Activated naive CD4-positive, alpha-beta T cell treated with Interleukin-2 at 50 U/mL for 16 hours (primary cell): ENCODE data around the gene HBA2.
"Not testable (repeated sequence)": the region's sequence is repeated elsewhere in the genome, so short reads cannot be mapped to it uniquely, and the experiment has no call there.

Source experiments
- DNase-seq: peaks from one replicate; pipeline ENCODE4 v3.0.0-alpha.2; 2020

The HBA2 gene

DNA sequence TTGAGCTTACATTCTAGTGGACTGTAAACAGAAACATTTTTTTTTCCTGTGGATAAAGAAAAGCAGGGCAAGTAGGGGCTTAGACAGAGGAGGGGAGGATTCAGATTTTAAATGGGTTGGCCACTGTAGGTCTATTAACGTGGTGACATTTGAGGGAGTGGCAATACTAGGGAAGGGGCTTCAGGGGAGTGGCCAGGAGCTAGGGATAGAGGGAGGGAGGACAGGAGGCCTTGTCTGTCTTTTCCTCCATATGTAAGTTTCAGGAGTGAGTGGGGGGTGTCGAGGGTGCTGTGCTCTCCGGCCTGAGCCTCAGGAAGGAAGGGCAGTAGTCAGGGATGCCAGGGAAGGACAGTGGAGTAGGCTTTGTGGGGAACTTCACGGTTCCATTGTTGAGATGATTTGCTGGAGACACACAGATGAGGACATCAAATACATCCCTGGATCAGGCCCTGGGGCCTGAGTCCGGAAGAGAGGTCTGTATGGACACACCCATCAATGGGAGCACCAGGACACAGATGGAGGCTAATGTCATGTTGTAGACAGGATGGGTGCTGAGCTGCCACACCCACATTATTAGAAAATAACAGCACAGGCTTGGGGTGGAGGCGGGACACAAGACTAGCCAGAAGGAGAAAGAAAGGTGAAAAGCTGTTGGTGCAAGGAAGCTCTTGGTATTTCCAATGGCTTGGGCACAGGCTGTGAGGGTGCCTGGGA is 13.4 kb upstream of the HBA2 start:
- DNase-seq, result no peak

DNA sequence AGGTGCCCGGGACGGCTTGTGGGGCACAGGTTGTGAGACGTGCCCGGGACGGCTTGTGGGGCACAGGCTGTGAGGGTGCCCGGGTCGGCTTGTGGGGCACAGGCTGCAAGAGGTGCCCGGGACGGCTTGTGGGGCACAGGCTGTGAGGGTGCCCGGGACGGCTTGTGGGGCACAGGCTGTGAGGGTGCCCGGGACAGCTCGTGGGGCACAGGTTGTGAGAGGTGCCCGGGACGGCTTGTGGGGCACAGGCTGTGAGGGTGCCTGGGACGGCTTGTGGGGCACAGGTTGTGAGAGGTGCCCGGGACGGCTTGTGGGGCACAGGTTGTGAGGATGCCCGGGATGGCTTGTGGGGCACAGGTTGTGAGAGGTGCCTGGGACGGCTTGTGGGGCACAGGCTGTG is 12.4 kb upstream of the HBA2 start:
- DNase-seq, result not testable (repeated sequence)

DNA sequence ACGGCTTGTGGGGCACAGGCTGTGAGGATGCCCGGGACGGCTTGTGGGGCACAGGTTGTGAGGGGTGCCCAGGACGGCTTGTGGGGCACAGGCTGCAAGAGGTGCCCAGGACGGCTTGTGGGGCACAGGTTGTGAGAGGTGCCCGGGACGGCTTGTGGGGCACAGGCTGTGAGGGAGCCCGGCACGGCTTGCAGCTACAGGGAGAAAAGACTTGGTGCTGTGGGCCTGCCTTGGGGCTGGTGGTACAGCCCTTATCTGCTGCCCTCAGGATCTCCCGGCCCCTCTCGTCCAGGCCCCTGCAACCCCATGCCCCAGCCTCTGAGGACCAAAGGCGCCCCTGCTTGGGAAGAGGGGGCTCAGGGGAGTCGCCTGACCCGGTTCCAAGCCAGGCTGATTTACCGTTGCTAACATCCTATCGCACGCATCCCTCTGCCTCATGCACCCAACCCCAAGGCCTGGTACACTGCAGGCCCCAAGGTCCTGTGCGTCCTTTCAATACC is 11.9 kb upstream of the HBA2 start:
- no peak for DNase-seq

DNA sequence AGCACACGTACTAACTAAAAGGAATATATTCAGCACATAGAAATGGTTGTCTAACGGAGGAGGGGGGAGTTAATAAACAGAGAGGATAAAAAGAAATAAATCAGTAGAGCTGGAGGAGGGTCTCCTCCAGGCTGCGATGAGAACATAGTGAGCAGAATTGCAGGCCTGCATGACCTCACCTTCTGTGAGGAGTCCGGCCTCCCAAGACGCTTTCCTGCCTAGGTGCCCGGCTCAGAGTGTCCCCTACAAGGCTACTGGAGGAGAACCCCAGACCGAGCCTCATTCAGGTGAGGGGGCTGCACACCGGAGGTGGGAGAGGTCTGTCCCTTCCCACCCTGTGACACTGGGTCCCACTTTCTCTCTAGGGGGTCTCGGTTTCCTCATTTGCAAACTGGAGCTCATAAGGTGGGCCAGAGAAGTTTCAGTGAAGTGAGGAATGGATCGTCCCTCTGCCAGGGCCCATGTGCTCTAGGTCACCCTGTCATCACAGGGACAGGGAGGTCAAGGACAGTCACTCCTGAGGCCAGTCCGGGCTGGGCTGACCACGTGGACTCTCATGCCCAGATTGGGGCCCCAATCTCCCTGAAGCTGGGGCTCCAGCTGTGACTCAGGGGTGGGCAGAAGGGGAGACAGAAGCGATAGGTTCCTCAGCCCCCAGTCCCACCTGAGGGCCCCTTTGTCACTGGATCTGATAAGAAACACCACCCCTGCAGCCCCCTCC is 10.2 kb upstream of the HBA2 start:
- no peak for DNase-seq

DNA sequence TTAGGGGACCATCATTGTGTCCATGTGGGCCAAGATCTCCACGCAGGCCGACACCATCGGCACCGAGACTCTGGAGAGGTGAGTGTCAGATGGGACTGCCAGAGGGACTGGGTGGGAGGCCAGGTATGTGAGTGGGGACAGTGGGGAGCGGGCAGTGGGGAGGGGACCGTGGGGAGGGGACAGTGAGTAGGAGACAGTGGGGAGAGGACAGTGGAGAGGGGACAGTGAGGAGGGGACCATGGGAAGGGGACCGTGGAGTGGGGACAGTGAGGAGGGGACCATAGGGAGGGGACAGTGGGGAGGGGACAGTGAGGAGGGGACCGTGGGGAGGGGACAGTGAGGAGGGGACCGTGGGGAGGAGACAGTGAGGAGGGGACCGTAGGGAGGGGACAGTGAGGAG is 9.5 kb upstream of the HBA2 start:
- not testable (repeated sequence) for DNase-seq

DNA sequence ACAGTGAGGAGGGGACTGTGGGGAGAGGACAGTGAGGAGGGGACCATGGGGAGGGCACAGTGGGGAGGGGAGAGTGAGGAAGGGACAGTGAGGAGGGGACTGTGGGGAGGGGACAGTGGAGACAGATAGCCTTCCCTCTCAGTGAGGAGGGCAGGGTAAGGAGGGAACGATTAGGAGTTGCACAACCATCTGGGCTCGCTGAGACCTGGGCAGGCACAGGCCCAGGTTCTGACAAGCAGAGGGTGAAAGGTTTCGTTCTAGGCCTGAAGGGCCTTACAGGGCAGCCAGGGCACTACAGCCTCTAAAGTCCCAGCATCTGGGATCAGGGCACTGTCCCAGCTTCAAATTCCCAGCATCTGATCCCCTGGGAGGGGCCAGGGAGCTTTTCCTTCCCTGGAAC is 9.0 kb upstream of the HBA2 start:
- not testable (repeated sequence) for DNase-seq

DNA sequence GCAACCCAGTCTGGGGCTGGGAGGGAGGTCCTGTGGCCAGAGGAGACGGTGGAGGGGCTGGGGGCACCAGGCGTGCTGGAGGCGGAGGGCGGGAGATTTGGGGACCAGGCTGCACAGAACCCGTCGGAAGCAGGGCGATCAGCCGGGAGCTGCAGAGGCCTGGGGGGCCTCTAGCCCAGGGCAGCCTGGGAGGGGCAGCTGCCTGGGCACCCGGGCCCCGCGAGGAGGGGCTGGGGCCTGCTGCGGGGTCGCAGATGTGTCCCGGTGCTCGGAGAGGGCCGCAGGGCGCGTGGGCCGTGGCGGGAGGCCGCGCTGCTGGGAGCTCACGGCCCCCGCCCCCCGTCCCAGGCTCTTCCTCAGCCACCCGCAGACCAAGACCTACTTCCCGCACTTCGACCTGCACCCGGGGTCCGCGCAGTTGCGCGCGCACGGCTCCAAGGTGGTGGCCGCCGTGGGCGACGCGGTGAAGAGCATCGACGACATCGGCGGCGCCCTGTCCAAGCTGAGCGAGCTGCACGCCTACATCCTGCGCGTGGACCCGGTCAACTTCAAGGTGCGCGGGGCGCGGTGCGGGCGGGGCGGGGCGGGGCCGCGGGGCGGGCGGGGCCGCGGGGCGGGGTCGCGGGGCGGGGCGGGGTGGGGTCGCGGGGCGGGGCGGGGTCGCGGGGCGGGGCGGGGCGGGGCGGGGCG is 8.4 kb upstream of the HBA2 start:
- not testable (repeated sequence) for DNase-seq

DNA sequence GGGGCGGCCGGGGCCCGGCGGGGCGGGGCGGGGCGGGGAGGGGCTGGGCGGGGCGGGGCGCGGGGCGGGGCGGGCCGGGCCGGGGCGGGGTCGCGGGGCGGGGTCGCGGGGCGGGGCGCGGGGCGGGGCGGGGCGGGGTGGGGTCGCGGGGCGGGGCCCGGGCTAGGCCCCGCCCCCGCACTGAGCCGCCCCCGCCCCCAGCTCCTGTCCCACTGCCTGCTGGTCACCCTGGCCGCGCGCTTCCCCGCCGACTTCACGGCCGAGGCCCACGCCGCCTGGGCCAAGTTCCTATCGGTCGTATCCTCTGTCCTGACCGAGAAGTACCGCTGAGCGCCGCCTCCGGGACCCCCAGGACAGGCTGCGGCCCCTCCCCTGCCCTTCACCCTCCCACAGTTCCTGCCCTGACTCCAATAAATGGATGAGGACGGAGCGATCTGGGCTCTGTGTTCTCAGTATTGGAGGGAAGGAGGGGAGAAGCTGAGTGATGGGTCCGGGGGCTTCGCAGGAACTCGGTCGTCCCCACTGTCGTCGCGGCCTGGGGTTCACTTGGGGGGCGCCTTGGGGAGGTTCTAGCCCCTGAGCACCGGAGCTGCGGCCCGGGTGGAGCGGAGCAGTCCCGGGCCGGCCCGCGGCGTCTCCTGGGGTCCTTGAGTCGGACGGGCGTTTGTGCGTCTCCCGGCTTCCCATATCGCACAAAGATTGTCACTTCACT is 7.7 kb upstream of the HBA2 start:
- no peak for DNase-seq

DNA sequence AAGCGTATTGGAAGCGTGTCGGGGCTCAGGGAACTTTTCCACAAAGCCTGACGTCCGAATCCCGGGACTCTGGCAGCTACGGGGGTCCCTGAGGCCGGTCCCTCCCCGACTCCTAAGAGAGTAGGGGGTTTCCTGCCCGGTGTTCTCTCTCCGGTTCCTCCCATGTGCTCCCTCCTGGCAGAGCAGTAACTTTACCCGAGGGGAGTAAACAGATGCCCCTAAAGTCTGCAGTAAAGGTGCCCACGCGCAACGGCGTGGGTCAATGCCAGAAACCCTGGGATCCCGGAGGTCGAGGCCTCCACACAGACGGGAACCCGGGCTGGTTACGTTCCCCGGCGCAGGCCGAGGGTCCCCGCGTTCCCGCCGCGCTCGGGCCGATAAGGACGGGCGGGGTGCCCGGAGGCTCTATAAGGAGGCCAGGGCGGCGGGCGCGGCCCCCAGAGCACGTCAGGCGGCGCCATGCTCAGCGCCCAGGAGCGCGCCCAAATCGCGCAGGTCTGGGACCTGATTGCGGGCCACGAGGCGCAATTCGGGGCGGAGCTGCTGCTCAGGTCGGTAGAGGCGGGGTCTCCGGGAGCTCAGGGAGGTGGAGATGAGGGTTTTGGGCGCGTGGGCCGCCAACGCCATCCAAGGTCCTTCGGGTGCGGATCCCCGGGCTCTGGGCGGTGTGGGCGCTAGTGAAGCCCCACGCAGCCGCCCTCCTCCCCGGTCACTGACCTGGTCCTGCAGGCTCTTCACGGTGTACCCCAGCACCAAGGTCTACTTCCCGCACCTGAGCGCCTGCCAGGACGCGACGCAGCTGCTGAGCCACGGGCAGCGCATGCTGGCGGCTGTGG is 6.9 kb upstream of the HBA2 start, which contains the start of gene HBM:
TSS of gene HBM (plus strand) at position 440 of the 836 bp plus-strand sequence. CDS start at position 460, 20 bp downstream.
- DNase-seq, result peak; percentile 20

DNA sequence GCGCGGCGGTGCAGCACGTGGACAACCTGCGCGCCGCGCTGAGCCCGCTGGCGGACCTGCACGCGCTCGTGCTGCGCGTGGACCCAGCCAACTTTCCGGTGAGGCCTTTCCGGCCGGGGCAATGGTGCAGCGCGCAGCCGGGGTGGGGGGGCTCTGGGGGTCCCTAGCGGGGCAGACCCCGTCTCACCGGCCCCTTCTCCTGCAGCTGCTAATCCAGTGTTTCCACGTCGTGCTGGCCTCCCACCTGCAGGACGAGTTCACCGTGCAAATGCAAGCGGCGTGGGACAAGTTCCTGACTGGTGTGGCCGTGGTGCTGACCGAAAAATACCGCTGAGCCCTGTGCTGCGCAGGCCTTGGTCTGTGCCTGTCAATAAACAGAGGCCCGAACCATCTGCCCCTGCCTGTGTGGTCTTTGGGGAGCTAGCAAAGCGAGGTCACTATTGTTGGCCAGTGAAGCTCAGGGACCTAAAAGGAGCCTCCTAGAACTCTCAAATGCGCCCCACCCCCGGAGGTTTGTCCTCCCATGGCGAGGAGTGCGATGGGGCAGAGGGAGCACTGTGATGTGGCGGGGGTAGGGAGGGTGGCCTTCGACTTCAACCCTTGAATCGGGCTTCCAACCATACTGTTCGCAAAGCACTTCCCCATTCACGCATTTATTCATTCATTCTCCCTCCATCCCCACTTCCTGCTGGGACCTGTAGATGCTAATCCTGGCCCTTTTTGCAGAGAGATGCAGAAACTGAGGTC is 6.1 kb upstream of the HBA2 start:
- DNase-seq, result no peak

DNA sequence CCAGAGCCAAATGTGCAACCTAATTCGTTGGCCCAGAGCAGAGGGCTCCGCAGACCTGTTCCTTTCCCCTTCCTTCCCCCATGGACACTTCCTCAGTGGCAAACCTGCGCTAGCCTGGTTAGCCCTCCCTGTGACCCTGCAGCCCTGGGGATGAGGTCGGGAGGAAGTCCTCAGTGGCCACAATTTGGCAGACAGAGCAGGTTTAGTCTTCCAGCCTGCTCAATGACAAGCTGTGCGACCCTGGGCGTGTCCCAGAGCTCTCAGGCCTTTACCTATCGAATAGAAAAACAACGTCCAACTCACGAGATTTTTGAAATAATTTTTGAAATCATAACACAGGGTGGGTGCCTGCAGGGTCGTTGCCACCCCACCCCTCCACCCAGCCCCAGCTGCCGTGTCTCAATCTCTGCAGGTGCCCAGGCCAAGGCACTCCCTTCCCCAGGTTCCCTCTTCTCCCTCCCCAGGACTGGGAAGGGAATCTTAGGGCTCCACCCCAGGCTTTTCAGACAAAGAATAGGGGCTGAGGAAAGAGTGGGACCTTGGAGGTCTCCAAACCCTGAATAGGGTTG is 5.5 kb upstream of the HBA2 start:
- no peak for DNase-seq

DNA sequence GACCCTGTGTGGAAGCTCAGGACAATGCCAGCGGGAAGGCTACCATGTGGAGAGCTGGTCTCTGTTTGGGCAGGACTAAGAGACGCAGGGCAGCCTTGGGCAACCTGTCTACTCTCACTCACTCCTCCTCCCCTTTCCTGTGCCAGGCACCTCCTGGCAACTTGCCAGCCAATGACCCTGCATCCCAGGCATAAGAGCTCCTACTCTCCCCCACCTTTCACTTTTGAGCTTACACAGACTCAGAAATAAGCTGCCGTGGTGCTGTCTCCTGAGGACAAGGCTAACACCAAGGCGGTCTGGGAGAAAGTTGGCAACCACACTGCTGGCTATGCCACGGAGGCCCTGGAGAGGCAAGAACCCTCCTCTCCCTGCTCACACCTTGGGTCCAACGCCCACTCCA is 4.3 kb upstream of the HBA2 start:
- no peak for DNase-seq

DNA sequence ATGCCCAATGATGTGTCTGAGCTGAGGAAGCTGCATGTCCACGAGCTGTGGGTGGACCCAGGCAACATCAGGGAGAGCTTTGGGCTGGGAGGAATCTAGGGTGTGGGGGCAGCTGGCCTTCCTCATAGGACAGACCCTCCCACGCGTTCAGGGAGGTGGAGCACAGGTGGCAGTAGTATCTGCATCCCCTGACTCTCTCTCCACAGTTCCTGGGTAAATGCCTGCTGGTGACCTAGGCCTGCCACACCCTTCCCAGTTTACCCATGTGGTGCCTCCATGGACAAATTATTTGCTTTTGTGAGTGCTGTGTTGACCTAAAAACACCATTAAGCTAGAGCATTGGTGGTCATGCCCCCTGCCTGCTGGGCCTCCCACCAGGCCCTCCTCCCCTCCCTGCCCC is 3.7 kb upstream of the HBA2 start:
- no peak for DNase-seq

DNA sequence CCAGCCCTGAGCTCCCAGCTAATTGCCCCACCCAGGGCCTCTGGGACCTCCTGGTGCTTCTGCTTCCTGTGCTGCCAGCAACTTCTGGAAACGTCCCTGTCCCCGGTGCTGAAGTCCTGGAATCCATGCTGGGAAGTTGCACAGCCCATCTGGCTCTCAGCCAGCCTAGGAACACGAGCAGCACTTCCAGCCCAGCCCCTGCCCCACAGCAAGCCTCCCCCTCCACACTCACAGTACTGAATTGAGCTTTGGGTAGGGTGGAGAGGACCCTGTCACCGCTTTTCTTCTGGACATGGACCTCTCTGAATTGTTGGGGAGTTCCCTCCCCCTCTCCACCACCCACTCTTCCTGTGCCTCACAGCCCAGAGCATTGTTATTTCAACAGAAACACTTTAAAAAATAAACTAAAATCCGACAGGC is 2.6 kb upstream of the HBA2 start:
- DNase-seq, result not testable (repeated sequence)

DNA sequence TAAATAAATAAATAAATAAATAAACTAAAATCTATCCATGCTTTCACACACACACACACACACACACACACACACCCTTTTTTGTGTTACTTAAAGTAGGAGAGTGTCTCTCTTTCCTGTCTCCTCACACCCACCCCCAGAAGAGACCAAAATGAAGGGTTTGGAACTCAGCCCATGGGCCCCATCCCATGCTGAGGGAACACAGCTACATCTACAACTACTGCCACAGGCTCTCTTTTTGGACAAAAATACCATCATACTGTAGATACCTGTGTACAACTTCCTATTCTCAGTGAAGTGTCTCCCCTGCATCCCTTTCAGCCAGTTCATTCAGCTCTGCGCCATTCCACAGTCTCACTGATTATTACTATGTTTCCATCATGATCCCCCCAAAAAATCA is 1.9 kb upstream of the HBA2 start:
- no peak for DNase-seq

DNA sequence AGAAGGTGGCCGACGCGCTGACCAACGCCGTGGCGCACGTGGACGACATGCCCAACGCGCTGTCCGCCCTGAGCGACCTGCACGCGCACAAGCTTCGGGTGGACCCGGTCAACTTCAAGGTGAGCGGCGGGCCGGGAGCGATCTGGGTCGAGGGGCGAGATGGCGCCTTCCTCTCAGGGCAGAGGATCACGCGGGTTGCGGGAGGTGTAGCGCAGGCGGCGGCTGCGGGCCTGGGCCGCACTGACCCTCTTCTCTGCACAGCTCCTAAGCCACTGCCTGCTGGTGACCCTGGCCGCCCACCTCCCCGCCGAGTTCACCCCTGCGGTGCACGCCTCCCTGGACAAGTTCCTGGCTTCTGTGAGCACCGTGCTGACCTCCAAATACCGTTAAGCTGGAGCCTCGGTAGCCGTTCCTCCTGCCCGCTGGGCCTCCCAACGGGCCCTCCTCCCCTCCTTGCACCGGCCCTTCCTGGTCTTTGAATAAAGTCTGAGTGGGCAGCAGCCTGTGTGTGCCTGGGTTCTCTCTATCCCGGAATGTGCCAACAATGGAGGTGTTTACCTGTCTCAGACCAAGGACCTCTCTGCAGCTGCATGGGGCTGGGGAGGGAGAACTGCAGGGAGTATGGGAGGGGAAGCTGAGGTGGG is 657 bp downstream of the HBA2 start:
- DNase-seq, result not testable (repeated sequence)

DNA sequence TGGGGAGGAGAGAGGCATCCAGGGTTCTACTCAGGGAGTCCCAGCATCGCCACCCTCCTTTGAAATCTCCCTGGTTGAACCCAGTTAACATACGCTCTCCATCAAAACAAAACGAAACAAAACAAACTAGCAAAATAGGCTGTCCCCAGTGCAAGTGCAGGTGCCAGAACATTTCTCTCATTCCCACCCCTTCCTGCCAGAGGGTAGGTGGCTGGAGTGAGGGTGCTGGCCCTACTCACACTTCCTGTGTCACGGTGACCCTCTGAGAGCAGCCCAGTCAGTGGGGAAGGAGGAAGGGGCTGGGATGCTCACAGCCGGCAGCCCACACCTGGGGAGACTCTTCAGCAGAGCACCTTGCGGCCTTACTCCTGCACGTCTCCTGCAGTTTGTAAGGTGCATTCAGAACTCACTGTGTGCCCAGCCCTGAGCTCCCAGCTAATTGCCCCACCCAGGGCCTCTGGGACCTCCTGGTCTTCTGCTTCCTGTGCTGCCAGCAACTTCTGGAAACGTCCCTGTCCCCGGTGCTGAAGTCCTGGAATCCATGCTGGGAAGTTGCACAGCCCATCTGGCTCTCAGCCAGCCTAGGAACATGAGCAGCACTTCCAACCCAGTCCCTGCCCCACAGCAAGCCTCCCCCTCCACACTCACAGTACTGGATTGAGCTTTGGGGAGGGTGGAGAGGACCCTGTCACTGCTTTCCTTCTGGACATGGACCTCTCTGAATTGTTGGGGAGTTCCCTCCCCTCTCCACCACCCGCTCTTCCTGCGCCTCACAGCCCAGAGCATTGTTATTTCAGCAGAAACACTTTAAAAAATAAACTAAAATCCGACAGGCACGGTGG is 1.5 kb downstream of the HBA2 start:
- not testable (repeated sequence) for DNase-seq

DNA sequence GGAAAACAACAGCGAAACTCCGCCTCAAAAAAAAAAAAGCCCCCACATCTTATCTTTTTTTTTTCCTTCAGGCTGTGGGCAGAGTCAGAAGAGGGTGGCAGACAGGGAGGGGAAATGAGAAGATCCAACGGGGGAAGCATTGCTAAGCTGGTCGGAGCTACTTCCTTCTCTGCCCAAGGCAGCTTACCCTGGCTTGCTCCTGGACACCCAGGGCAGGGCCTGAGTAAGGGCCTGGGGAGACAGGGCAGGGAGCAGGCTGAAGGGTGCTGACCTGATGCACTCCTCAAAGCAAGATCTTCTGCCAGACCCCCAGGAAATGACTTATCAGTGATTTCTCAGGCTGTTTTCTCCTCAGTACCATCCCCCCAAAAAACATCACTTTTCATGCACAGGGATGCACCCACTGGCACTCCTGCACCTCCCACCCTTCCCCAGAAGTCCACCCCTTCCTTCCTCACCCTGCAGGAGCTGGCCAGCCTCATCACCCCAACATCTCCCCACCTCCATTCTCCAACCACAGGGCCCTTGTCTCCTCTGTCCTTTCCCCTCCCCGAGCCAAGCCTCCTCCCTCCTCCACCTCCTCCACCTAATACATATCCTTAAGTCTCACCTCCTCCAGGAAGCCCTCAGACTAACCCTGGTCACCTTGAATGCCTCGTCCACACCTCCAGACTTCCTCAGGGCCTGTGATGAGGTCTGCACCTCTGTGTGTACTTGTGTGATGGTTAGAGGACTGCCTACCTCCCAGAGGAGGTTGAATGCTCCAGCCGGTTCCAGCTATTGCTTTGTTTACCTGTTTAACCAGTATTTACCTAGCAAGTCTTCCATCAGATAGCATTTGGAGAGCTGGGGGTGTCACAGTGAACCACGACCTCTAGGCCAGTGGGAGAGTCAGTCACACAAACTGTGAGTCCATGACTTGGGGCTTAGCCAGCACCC is 2.6 kb downstream of the HBA2 start:
- DNase-seq, result no peak
